HG03139 (cell line): ENCODE measurements around the gene FRAT2.
A peak's percentile ranks its signal among the peaks of the same experiment; 100 is the strongest.
"Not testable (repeated sequence)": the region's sequence is repeated elsewhere in the genome, so short reads cannot be mapped to it uniquely, and the experiment has no call there.

ENCODE experiments used
- ATAC-seq: cut with Tn5 transposase; IDR thresholded peaks from one replicate; pipeline ENCODE4 v1.9.1; 2021; ENCODE audit not compliant: unreplicated experiment

The FRAT2 gene

GRCh38 chr10:97292097-97292861, 42.2 kb downstream of the FRAT2 start, which contains the start of gene ARHGAP19:
Gene ARHGAP19 (minus strand): TSS chr10:97292637. CDS start chr10:97292627, 10 bp downstream.
- ATAC-seq: peak; percentile 95

- ATAC-seq: no peak
Measured at GRCh38 chr10:97291357-97292096, 43.0 kb downstream of the FRAT2 start.

DNA sequence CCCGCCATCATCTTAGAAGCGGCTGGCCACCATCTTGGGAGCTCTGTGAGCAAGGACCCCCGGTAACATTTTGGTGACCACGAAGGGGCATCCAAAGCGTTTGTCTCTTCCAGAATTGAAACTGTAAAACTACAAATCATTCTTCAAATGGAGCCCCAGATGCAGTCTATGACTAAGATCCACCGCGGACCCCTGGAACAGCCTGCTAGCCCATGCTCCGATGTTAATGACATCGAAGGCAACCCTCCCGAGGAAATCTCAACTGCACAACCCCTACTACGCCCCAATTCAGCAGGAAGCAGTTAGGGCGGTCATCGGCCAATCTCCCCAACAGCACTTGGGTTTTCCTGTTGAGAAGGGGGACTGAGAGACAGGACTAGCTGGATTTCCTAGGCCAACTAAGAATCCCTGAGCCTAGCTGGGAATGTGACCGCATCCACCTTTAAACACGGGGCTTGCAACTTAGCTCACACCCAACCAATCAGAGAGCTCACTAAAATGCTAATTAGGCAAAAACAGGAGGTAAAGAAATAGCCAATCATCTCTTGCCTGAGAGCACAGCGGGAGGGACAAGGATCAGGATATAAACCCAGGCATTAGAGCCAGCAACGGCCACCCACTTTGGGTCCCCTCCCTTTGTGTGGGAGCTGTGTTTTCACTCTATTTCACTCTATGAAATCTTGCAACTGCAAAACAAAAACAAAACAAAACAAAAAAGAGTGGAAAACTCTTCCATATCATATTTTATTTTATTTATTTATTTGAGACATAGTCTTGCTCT, 43.8 kb downstream of the FRAT2 start:
- ATAC-seq: not testable (repeated sequence)

DNA sequence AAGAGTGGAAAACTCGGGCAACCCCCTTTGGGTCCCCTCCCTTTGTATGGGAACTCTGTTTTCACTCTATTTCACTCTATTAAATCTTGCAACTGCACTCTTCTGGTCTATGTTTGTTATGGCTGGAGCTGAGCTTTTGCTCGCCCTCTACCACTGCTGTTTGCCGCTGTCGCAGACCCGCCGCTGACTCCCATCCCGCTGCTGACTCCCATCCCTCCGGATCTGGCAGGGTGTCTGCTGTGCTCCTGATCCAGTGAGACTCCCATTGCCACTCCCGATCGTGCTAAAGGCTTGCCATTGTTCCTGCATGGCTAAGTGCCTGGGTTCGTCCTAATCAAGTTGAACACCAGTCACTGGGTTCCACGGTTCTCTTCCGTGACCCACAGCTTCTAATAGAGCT, 44.5 kb downstream of the FRAT2 start:
- ATAC-seq: not testable (repeated sequence)
